NCI-H1694 (cell line): ENCODE results near the gene COX7C.
"Not testable (repeated sequence)": the region's sequence is repeated elsewhere in the genome, so short reads cannot be mapped to it uniquely, and the experiment has no call there.

Source experiments
- DNase-seq: peaks from one replicate; lab custom pipeline; 2025; lab: John Stamatoyannopoulos, UW

COX7C gene, protein sequence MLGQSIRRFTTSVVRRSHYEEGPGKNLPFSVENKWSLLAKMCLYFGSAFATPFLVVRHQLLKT

GRCh38 chr5:86617756-86618576, at the start of gene COX7C:
Gene COX7C (plus strand): TSS chr5:86617941. CDS start chr5:86618056, 115 bp downstream.
- peak; percentile 97 for DNase-seq

GRCh38 chr5:86569522-86570426, 48.0 kb upstream of the COX7C start:
- DNase-seq, result not testable (repeated sequence)

DNA sequence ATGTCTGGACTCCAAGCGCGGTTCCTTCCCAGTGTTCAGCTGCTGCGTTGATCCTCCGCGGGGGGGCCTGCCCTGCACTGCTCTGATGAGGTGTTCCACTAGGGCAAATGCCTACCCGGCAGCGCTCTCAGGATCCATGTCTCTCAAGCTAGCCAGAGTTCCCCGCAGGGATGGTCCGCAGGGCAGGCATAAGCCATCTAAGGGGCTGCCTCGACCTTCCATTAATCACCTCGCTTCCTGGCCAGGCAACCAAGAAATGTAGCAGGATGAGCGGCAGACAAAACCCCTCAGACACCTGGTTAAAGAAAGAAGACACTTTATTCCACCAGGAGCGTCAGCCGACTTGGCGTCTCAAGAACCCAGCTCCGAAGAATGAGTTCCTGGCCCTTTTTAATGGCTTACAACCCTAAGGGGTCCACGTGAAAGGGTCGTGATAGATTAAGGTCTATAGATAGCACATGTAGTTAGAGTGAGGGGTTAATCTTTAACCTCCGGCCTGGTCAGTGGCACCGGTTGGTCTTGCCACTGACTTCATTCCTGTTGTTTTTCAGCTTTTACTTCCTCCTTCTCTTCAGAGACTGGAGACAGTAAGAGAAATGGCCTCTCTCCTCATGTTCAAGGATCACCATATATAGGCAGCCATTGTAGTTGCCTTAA, 47.2 kb upstream of the COX7C start:
- DNase-seq, result no peak

GRCh38 chr5:86571109-86571508, 46.6 kb upstream of the COX7C start:
- not testable (repeated sequence) for DNase-seq

GRCh38 chr5:86572825-86573517, 44.8 kb upstream of the COX7C start:
- no peak for DNase-seq

- no peak for DNase-seq
These were observed 38.2 kb upstream of the COX7C start for GRCh38 chr5:86579502-86579901.

GRCh38 chr5:86596476-86596875, 21.3 kb upstream of the COX7C start:
- no peak for DNase-seq

- DNase-seq, result no peak
These were observed 11.9 kb upstream of the COX7C start for GRCh38 chr5:86605881-86606280.

- no peak for DNase-seq
These were observed 4.3 kb upstream of the COX7C start for GRCh38 chr5:86613455-86613854.

DNA sequence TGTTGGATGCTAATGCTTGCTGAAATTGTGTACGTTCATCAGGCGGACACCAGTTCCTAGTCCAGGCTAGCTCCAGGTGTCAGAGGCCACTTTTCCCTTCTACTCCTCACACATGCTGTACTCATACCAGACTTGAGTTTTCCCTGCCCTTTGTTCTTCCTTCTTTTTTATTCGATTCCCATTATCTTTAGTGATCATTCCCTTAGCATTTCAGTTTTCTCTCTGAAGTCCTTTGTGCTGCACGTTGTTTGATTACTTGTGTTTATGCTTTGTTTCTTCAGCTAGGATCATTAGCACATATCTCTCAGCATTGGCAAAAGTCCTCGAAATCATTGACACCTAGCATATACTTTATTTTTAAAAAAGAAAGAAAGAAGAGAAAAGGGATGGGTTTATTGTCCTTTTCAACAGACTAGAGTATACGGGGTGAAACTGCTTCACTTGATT, 409 bp upstream of the COX7C start:
- no peak for DNase-seq

DNA sequence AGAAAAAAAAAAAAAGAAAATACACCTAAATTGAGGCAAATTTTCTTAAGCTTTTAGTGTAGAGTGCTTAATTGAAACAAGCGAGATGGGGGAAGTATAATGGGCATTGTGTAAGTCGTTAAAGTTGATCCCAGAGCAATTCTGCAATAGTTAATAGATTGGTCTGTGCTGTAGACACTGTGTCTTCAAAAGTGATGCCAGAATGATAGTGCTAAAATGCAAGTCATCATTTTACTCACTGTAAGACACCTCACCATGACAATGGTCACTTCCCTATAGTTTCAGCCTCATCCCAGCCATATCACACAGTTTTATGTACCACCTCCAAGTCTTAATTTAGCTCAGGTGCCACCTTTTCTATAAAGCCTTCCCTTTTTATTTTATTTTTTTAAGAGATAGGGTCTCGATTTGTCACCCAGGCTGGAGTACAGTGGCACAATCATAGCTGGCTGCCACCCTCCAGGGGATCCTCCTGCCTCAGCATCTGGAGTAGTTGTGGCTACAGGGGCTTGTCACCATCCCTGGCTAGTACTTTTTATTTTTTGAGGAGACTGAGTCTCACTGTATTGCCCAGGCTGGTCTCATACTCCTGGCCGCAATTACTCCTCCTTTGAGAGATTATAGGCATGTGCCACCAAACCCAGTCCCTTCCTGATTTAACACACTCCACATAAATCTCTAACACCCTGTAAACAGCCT, 6.2 kb downstream of the COX7C start:
- DNase-seq, result no peak

DNA sequence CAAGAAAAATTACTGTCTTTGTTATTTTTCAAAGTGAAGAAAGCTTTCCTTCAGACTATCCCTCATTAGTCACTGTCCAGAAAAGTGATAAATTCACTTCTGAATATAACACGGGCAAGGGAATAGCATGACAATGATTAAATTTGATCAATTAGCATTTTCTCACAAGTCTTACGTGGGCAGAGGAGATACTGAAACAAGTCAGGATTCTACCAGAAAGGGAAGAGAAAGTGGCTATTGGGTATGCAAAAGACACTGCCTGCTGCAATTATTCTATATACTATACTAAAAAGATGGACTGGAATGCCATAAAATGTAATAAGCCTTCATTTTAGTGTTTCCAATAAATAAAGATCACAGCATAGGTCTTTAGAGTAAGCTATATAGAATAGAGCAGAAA, 7.4 kb downstream of the COX7C start:
- DNase-seq, result no peak

GRCh38 chr5:86626149-86626548, 8.4 kb downstream of the COX7C start:
- no peak for DNase-seq

- no peak for DNase-seq
These were observed 13.4 kb downstream of the COX7C start for GRCh38 chr5:86631165-86631564.

DNA sequence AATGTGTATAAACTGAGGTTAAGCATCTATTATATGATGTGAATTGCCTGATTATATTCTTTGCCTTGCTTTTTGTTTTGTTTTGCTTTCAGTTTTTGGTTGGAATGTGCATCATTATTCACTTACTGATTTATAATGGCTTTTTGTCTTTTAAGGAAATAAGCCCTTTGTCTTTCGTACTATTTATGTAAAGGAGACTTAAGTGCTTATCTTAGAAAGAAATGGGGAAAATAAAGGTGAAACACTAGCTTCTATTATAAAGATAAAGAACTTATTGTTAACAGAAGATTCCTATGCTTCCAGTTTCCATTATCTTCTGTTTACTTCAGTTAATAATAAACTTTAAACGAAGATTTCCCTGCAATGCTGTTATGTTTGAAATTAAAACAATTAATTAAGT, 23.3 kb downstream of the COX7C start:
- no peak for DNase-seq

GRCh38 chr5:86644843-86645242, 27.1 kb downstream of the COX7C start:
- no peak for DNase-seq

DNA sequence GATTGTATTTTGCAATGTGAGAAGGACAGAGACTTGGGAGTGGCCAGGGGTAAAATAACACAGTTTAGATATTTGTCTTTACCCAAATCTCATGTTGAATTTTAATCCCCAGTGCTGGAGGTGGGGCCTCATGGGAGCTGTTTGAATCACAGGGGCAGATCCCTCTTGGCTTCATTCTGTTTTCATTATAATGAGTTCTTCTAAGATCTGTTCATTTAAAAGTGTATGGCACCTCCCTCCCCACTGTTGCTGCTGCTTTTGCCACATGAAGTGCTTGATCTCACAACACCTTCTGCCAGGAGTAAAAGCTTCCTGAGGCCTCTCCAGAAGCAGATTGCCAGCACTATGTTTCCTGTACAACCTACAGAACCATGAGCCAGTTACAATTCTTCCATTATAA, 28.1 kb downstream of the COX7C start:
- no peak for DNase-seq

DNA sequence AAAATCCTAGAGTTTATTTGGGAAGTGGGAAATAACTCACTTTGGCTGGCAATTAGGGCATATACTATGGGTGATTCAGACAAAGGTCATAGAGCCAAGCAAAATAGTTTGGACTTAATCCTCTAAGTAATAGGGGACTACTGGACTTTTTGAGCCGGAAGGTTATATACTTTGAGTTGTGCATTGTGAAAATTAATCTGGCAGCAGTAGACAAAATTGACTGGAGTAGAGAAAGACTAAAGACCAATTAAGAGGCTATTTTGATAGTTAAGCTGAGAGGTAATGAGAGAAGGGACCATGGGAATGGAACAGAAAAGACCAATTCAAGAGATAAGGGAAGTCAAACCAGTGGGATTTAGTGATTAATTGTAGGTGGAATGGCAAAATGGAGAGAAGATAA, 28.9 kb downstream of the COX7C start:
- DNase-seq, result no peak

DNA sequence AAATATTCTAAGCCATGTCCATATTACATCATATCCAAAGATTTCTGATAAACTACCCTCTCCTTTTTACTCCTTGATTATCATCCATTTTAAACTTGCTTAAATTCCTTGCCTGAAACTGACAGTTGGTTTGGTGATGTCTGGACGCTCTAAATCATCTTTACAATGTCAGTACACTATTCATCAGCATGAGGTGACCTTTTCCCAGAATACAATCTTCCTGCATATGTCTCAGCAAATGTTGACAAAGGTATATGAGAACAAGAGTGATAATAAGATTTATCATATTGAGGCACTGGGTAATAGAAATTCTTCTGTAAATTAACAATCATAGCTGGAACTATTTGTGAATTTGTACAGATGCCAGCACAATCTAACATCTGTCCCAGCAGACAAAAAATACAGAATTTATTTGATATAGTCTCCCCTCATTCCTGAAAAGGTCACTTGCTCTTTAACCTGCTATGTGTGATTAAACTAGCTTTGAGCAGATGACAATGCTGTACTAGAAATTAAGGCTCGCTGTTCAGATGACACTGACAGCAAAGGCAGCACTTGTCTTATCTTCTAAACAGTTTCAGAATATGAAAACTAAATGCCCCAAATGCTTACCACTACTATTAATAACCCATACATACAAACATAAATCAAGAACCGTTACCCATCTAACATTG, 32.2 kb downstream of the COX7C start:
- no peak for DNase-seq

- not testable (repeated sequence) for DNase-seq
These were observed 43.0 kb downstream of the COX7C start for GRCh38 chr5:86660771-86661170.
